Activated CD4-positive, alpha-beta T cell treated with anti-CD3 and anti-CD28 coated beads for 24 hours (primary cell): ENCODE data around the gene KDM5C.

Experiments used
- DNase-seq, 2 donors: peaks; one replicate each; pipeline ENCODE4 v3.0.0-alpha.2; 2020; ENCODE audit warnings: low read depth in 2 of 2

Gene KDM5C

DNA sequence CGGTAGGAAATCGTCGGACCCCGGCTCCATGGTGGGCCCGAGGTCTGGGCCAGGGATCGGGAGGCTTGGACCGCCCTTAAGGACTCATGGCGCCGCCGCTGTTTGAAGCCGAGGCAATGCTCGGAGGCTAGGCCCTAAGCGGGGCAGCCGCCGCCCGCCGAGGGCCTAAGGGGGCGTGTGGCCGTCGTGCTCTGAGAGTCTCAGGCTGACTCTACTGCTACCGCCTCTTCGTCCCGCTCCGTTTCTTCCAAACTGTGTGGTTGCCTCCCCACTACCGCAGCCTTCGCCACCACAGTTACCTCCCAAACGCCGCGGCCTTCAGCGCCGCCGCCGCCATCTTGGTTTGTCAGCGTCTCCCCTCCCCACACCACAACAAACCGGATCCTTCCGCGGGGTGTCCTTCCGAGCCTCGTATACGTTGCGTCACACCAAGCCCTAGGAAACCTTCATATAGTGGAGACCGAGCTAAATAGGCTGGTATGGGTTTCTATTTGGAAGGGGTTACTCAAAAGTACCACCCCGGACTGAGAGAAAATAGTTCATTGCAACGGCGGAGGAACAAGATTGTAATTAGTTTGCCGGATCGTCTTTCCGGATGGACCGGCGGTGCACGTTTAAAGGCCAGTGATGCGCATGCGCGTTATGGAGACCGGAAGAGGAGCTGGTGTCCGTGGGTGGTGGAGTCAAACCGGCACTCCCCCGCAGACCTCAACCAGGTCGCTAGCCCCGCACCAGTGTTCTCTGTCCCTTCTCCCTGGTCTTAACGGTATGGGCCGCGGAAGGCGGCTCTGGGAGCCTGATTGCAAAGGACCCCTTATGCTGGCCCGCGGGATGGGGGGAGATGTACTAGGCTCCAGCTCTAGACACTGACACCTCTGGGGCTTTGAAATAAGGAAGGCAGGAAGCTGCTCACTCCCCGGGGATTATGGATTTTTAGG, at the start of gene KDM5C:
Gene KDM5C, minus strand, starts transcription at position 348 of the 938 bp plus-strand sequence. Its CDS starts 318 bp downstream, at position 30.
- DNase-seq = peak; percentile 71 to 90

DNA sequence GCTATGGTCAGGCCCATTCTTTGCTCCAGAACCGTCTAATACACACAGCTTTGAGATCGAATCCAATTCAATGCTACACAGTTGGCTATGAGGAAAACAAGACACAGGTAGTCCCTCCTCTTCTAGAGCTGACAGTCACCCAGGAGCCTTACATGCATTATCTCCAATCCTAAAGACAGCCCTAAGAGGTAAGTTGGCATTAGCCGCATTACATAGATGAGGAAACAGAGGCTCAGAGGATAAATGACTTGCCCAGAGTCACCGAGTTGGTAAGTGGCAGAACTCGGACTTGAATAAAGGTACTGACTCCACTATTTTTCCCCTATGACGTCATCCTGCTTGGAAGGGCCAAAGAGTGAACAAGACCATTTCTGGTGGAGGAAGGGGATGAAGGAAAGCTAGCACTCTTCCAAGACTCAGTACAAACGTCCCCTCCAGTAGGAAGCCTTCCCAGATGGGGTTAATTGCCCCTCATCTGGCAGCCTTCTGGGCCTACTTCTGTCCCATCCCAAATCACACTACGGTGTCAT, 47.9 kb upstream of the KDM5C start:
- no peak for DNase-seq

DNA sequence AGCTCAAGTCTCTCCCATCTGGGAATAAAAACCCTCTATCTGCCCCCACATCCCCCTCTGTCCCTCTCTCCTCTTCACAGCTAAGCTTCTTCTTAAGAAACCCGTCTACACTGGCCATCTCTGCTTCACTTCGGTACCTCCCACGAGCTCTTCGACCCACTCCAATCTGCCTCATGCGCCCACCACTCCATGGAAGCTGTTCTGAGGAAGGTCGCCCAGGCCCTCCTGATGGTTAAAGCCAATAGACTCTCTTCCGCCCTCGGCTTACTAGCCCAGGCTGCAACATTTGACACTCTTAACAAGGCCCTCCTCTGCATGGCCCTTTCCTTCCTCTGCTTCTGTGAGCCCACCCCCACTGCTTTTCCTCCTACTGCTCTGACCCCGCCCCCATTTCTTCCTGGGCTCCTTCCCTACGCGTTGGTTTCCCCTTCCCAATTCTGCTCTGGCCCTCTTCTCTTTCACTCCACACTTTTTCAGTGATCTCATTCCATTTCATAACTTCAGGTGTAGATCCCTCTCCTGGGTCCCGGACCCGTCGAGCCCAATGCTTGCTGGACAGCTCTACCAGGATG, 44.6 kb upstream of the KDM5C start:
- no peak for DNase-seq

DNA sequence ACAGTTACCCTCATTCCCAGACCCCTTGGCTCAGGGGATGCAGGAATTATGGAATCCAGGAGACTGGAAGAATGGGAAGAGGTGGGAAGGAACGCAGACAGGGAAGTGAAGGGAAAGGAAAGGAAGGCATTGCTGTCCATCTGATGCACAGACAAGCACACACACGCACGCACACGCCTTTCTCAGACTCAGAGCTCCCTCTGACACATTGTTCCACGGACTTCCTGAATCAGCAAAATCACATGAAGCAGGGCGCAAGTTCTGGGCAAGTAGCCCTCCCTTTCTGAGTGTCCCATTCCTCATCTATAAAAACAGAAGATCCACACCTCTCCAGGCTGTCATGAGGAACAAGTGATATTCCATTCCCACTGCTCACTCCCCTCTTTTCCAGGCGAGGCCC, 43.2 kb upstream of the KDM5C start:
- DNase-seq = no peak

DNA sequence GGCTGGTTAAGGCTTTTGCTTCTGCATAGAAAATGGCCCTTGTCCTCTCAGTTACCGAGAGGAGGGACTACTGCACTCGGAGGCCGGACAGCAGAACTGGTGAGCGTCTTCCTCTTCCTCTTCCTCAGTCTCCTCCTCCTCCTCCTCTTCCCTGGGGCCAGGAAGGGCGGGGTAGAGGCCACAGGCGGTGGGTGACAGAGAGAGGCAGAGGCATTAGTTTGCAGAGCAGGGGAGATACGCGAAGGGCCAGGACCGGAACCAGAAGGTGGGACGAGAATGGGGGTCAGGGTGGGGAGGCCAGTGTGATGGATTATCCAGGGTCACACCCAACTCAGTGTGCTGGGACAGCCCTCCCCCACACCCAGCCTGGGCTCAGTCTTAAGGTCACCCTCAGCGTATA, 41.9 kb upstream of the KDM5C start:
- DNase-seq = no peak

DNA sequence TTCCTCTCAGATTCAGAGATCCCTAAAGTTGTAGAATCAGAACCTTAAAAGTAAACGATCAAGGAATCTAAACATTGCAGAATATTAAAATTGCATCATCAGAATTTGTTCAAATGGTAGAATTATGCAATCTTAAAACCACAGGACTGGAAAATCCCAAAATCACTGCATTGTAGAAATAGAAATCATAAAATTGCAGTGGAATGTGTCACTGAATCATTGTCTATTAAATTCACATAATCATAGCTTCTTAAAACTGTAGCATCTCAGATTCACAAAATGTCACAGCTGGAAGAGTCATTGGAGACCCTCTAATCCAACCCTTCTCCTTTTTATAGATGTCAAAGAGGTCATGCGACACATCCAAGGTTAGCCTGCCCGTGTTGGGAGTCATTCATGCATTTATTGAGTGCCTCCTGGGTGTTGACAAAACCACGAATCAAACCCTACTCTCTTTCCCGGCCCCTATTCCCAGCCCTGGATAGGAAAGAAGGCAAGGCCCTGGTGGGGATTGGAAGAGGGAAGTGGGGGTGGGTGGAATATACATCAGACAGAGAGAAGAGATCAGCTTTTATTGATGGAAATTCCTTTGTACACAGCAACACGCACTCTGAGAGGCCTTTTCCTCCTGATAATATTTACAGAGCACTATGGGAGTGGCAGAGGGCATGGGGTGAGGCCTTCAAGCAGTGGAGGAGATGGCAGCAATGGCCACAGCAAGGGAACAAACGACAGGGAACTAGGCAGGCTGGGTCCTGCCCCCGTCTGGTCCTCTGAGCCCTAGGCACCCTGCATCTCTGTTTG, 41.0 kb upstream of the KDM5C start:
- DNase-seq = no peak

DNA sequence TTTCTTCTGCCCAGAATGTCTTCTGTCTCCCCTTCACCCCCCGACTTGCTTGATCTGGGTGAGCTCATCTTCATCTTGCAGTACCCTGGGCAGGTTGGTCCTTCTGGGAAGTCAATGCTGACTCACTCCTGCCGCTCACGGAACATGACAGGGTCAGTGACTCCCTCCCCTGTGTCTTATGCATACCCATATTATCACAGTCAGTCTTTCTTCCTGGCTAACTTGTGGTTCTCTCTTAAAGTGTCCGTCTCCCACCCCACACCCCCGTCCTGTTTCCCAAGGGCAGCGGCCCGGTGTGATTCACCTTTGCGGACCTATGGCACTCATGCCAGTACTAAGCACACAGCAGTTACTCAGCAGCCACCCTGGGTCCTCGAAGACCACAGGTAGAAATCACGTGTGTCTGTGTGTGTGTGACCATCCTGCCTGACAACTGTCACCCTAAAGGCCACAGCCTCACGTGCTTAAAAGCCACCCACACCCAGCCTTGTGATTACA, 38.6 kb upstream of the KDM5C start:
- DNase-seq = peak in 1 of 2 donors; percentile 20

DNA sequence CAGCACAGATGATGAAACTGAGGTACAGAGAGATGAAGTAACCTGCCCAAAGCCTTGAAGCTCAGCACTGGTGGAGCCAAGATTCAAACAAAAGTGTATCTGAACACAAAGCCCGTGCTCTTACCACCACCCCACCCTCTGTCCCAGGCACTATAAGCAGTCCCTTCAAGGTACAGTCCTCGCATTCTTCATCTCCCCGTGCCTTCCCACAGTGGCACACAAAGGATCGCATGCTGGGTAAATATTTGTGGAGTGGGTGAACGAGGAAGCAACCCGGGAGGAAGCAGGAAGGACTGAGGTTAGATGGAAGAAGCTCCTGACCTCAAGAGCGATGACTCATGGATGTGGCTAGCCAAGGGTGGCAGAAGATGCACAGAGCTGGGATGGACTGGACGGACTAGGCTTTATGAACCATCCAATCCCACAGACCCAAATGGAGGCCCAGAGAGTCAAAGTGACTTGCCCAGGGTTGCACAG, 37.9 kb upstream of the KDM5C start:
- no peak for DNase-seq

DNA sequence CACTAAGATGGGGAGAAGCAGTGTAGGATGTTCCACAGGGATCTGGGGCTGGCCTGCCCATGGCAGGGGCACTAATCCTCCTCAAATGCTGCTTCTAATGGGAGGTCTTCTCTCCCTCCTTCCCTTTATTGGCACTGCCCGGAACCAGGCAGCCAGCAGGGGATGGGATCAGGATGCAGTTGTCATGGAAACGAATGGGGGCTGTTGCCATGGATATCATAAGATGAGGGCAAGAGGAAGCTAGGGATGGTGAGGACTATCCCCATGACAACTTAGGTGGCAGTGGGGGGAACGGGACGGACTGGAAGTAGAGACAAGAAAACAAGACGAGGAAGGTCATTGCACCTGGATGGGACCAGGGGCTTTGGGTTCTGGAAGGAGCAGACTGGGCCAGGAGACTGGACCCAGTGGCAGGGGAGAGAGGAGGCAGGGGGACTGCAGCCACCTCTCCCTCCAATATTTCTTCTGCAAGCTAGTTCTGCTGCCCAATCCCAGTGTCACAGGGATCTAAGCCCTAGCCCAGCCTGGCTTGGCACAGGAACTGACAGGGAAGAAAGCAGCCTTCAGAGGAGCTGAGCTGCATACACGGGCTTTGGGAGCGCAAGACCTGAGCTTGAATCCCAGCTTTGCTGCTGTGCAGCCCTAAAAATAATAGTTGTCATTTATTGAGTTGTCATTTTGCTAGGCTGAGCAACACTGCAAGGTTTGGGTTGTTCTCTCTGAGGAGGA, 37.3 kb upstream of the KDM5C start:
- DNase-seq = no peak

DNA sequence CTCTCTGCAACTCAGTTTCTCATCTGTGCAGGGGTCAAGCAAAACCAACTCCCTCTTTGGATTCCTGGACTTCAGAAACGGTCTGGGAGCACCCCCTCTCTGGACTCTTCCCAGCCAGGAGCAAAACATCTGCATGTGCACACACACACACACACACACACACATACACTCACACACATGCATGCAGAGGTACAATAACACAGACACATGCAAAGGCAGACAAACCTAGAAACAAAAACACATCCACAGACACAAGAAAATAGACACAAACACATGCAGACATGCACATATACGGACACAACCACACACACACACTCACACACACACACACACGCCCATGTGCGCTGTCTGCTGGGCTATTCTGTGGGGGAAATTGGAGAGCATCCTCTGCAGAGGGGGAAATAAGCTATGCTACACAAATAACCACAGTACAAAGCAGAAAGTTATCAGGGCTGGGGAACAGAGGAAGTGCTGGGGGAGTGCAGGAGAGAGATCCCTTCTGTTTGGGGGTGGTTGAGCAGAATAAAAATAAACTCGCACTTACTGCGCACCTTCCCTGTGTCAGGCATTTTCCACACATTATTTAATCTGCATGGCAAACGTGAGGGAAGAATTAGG, 36.5 kb upstream of the KDM5C start:
- no peak for DNase-seq

DNA sequence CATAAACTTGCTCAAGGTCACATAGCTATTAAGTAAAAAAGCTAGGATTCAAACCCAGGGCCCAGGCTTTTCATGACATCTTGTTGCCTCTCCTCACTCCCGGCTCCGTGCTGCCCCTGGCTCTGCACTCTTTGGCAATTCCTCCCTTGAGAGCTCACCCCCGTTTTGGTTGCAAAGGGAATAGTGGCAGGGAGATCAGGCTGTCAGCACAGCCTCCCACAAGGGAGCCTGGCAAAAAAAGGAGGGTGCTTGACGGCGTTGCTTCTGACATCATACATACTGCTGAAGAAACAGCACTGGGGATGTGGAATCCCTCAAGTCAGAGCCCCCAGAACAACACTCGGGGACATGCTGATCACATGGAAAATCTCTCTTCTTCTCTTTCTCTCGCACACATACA, 35.8 kb upstream of the KDM5C start:
- no peak for DNase-seq

DNA sequence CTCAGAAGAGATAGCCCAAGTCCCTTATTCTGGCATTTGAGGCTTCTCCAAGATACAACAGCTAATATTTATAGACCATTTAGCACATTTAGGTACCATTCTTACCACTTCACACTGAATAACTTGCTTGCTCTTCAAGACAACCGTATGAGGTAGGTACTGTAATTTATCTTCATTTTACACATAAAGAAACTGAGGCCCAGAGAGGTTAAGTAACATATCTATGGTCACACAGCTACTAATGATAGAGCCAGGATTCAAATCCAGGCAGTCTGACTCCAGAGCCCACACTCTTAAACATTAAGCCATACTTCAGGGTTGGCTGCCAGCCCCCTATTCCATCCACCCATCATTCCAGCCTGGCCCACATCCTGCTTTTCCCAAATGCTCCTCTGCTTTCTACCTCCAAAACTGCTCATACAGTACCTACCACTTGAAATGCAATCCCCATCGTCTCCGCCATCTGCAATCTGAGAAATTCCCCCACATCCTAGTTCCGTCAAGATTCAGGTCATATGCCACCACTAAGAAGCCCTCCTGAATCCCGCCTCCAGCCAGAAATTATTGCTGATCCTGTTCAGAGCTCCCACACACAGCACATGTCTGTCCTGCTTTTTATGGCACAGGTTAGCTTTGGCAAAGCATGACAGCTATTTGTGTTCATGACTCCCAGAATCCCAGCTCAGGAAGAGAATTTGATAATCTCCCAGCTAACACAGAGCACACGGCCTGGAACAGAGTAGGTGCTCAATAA, 32.8 kb upstream of the KDM5C start:
- DNase-seq = no peak

DNA sequence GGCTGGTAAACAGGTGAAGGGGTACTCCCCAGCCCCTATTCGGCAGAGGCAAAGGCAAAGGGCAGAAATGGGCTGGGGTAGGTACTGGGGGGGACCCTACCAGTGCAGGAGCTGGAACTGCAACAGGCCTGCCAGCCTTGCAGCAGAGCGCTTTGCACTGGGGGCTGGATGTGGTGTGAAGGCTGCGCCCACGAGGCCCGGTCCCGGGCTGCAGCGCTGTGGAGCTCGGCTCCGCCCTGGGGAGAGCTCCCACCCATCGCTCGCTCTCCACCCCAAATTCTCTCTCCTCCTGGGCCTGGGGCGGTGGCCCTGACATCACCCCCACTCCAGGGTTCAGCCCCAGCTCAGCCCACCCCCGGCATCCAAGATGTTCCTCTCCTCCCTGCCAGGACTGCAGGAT, 32.2 kb upstream of the KDM5C start:
- no peak for DNase-seq

DNA sequence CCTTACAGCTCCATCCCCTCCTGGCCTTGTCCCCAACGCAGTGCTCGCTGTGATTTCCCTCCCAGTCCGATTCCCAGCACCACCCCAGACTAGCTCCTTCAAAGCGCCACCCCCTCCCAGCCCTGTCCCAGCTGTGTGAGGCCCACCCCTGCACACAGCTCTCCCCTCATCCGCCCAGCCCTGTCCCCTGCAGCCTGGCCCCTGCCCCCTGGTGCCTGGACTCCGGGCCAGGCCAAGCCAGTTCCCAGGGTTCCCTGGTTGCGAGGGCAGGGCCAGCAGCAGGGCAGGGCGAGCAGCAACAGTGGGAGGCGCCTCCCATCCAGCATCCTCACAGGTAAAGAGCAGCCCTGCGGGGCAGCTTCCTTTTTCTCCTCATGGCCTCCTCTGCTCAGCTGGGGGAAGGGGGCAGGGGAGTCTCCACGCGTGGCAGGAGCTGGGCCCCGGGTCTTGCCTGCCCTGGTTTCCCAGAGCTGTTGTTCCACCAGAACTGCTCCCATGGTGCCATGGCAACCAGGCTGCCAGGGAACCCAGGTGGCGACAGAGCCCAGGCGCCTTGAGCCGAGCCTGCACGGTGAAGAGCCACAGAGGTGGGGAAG, 31.5 kb upstream of the KDM5C start:
- DNase-seq = no peak

DNA sequence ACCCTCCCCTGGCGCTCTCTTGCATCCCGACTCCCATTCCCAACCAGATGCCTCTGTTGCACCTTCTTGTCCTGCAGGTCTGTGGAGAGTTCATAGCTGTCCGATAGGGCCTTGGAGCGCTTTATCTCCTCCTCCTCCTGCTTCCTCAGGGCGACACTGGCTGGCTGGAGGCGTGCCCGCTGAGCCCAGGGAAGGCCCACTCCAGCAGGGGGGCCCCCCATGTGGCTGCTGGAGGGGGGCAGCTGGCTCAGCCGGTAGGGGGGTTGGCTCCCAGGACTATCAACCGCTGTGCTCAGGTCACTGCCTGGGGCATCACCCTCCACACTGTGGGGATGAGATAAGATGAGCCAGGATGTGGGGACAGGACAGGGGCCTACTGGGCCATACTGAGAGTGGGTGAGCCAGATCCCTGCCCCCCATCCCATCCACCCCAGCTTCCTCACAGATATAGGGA, 30.8 kb upstream of the KDM5C start:
- DNase-seq = no peak

DNA sequence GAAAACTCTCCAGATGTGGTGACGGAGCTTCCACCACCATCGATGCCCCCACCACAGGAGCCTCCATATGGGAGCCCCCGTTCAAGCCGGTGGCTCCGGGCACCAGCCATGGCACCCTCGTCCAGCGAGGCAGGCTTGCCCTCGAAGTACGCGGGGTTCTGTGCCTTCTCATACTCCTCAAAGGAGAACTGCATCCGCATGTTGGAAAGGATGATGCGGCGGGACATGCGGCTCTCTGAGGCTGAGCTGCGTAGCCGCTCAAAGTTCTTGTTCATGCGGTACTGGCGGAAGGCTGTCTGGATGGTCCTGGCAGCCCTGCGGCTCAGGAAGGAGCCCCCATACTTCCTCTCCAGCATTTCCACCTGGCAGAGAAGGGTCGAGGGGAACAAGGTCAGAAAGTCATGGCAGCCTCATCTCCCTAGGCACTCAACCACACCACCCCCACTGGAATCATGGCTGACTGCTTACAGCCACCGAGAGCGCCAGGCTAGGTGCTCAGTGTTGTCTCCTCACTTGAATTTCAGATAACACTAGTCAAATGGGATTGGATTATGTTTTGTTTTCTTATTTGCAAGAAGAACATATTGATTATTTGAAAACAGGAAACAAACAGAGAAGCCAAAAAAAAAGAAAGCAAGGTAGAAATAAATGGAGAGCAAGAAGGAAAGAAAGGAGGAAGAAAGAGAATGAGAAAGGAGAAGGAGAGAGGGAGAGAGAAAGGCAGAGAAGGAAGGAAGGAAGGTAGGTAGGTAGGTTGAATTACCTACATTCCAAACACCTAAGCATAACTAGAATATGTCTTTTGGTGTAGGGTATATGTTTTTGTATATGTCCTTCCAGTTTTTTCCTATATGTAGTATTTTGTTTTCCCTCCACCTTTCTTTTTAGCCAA, 29.8 kb upstream of the KDM5C start:
- DNase-seq = no peak

DNA sequence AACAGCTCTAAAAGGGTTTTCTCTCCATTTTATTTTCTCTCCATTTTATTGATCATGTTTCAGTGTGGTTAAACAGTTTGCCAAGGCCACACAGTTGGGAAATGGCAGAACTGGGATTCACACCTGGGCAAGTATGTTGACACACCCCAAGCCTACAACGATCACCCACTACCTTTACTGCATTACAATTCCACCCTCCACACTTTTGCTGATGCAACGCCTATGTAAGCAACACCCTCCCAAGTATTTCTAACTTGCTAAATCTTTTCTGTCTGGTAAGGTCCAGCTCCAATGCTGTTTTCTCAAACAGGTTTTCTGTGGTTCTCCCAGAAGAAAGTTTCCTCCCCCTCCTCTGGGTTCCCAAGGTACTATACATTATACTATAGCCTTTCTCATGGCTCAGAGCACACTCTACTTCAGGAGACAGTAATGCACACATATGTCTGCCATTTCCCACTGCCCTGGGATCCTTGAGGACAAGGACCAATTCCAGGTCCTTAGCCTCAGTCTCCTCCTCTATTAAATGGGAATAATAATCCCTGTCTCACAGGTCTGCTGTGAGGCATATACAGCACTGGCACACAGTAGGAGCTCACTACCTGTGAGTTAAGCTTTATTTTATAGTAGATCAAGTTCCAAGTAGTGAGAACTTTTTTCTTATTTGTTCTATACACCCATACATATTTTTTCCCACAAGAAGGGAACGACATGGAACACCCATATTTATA, 28.4 kb upstream of the KDM5C start:
- no peak for DNase-seq

DNA sequence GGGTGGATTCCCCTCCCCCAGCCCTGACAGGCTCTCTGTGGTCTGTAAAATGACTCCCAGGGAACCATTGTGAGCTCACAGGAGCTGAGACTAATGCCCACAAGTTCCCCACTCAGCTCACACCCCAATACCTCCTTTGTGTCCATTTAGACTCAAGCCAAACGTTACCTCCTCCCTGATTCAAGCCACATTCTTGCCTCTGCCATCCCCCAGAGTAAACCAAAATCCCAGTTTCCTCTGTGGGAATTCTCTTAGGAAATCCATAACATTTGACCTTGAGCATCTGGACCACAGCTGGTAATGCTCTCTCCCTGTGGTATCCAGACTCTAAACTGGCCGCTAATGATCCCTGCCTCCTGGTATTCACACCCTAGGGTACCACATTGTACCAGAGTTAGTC, 26.3 kb upstream of the KDM5C start:
- no peak for DNase-seq
